ENCODE data around the gene IZUMO1R.
"Not testable (repeated sequence)": the region's sequence is repeated elsewhere in the genome, so short reads cannot be mapped to it uniquely, and the experiment has no call there.

Gene IZUMO1R

DNA sequence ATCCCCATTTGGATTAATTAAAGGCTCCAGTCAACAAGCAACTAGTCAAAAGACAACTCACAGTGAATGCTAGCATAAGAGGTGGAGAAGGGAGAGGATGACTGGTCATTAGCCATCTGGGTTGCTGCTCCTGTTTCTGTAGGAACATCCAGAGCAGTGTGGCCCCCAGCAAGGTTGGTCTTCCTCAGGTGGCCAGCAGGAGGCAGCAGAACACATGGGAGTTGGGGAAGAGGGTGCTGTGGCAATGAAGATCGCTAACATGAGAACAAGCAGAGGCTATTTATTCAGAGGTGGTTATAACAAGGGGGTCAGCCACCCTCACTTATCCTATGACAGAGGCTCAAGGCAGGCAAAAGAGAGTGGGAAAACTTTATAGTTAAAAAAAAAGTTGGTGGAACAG is 21.3 kb downstream of the IZUMO1R start:
- H3K4me3 ChIP-seq (ENCODE audit: extremely low read depth, insufficient read depth, low read length, poor library complexity, severe bottlenecking), result no peak overlapping the region
- H3K4me1 ChIP-seq (ENCODE audit: control insufficient read depth, insufficient read depth, low read length, poor library complexity, severe bottlenecking), result no peaks in the 10 kb centered on the region
- no CpG with 5 or more reads among the region's 1 CpG for WGBS, 2 experiments (ENCODE audit: insufficient coverage in 2 of 2)
- no peaks in the 10 kb centered on the region for H3K36me3 ChIP-seq (ENCODE audit: control insufficient read depth, insufficient read depth, low read length)
- no peak overlapping the region for H3K27ac ChIP-seq (ENCODE audit: low read depth, low read length, severe bottlenecking)
- no peaks in the 10 kb centered on the region for H3K9me3 ChIP-seq (ENCODE audit: control insufficient read depth, low read length)

DNA sequence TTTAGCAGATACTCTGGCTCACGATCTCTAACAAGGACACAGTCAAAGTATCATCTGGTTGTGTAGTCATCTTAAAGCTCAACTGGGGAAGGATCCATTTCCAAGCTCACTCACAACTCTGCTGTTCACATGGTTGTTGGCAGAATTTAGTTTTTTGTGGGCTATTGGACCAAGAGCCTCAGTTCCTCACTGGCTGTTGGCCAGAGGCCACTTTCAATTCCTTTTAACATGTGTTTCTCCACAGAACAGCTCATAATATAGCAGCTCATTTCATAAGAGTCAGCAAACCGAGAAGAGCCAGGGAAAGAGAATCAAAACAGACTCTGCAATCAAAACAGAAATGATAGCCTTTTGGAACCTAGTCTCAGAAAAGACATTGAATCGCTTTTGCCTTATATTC is 22.6 kb downstream of the IZUMO1R start:
- no peaks in the 10 kb centered on the region for H3K4me1 ChIP-seq (ENCODE audit: control insufficient read depth, insufficient read depth, low read length, poor library complexity, severe bottlenecking)
- WGBS, 2 experiments (ENCODE audit: insufficient coverage in 2 of 2), result 20% methylated on average over 2 of the region's 3 CpGs; no CpG with 5 or more reads in 1 of the 2 experiments
- H3K4me3 ChIP-seq (ENCODE audit: extremely low read depth, insufficient read depth, low read length, poor library complexity, severe bottlenecking), result no peak overlapping the region
- no peaks in the 10 kb centered on the region for H3K9me3 ChIP-seq (ENCODE audit: control insufficient read depth, low read length)
- H3K27ac ChIP-seq (ENCODE audit: low read depth, low read length, severe bottlenecking), result no peak overlapping the region
- no peaks in the 10 kb centered on the region for H3K36me3 ChIP-seq (ENCODE audit: control insufficient read depth, insufficient read depth, low read length)

- Histone ChIP-seq H3K9me3 (ENCODE audit: control insufficient read depth, low read length) (no peaks in the 10 kb centered on the region), H3K4me3 (ENCODE audit: extremely low read depth, insufficient read depth, low read length, poor library complexity, severe bottlenecking) (no peak overlapping the region), H3K4me1 (ENCODE audit: control insufficient read depth, insufficient read depth, low read length, poor library complexity, severe bottlenecking) (no peaks in the 10 kb centered on the region), H3K27ac (ENCODE audit: low read depth, low read length, severe bottlenecking) (no peak overlapping the region), H3K36me3 (ENCODE audit: control insufficient read depth, insufficient read depth, low read length) (no peaks in the 10 kb centered on the region)
- WGBS, 2 experiments (ENCODE audit: insufficient coverage in 2 of 2), result 63 to 89% methylated on average over 4 of the region's 6 CpGs
These were observed 24.3 kb downstream of the IZUMO1R start for GRCh38 chr11:94328587-94329080.

- no peaks in the 10 kb centered on the region for H3K36me3 ChIP-seq (ENCODE audit: control insufficient read depth, insufficient read depth, low read length)
- no peaks in the 10 kb centered on the region for H3K9me3 ChIP-seq (ENCODE audit: control insufficient read depth, low read length)
- no peaks in the 10 kb centered on the region for H3K4me1 ChIP-seq (ENCODE audit: control insufficient read depth, insufficient read depth, low read length, poor library complexity, severe bottlenecking)
- WGBS, 2 experiments (ENCODE audit: insufficient coverage in 2 of 2), result 96 to 98% methylated on average over 3 of the region's 3 CpGs
- no peak overlapping the region for H3K4me3 ChIP-seq (ENCODE audit: extremely low read depth, insufficient read depth, low read length, poor library complexity, severe bottlenecking)
- H3K27ac ChIP-seq (ENCODE audit: low read depth, low read length, severe bottlenecking), result no peak overlapping the region
These were observed 25.1 kb downstream of the IZUMO1R start for GRCh38 chr11:94329501-94329900.

- Histone ChIP-seq H3K4me1 (ENCODE audit: control insufficient read depth, insufficient read depth, low read length, poor library complexity, severe bottlenecking) (no peaks in the 10 kb centered on the region), H3K9me3 (ENCODE audit: control insufficient read depth, low read length) (no peaks in the 10 kb centered on the region), H3K27ac (ENCODE audit: low read depth, low read length, severe bottlenecking) (no peak overlapping the region), H3K4me3 (ENCODE audit: extremely low read depth, insufficient read depth, low read length, poor library complexity, severe bottlenecking) (no peak overlapping the region), H3K36me3 (ENCODE audit: control insufficient read depth, insufficient read depth, low read length) (no peaks in the 10 kb centered on the region)
- no CpG with 5 or more reads among the region's 2 CpGs for WGBS, 2 experiments (ENCODE audit: insufficient coverage in 2 of 2)
These were observed 26.4 kb downstream of the IZUMO1R start for GRCh38 chr11:94330789-94331188.

- no peak overlapping the region for H3K27ac ChIP-seq (ENCODE audit: low read depth, low read length, severe bottlenecking)
- no peaks in the 10 kb centered on the region for H3K4me1 ChIP-seq (ENCODE audit: control insufficient read depth, insufficient read depth, low read length, poor library complexity, severe bottlenecking)
- no peaks in the 10 kb centered on the region for H3K9me3 ChIP-seq (ENCODE audit: control insufficient read depth, low read length)
- no peak overlapping the region for H3K4me3 ChIP-seq (ENCODE audit: extremely low read depth, insufficient read depth, low read length, poor library complexity, severe bottlenecking)
- no peaks in the 10 kb centered on the region for H3K36me3 ChIP-seq (ENCODE audit: control insufficient read depth, insufficient read depth, low read length)
These were observed 28.4 kb downstream of the IZUMO1R start for GRCh38 chr11:94332814-94333213.

GRCh38 chr11:94336033-94336432 is 31.7 kb downstream of the IZUMO1R start:
- 93 to 100% methylated on average over 2 to 3 of the region's 6 CpGs for WGBS, 2 experiments (ENCODE audit: insufficient coverage in 2 of 2)

DNA sequence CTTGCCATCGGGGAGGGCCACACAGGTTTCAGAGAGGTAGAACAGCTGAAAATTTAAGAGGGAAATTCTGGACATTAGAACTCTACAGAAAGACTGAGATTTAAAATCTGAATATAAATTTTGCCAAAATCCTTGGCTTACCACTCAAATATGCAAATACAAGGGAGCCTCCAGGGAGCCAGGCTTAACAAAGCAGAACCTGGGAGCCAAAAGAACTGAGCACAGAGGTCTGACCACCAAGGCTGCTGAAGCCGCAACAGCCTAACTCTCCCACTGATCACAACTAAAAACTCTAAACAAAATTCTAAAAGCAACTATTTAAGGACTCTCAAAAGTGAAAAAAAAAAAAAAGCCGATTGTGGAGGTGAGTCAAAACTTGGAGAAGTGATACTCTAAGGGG is 34.3 kb downstream of the IZUMO1R start:
- H3K36me3 ChIP-seq (ENCODE audit: control insufficient read depth, insufficient read depth, low read length), result no peaks in the 10 kb centered on the region
- H3K4me1 ChIP-seq (ENCODE audit: control insufficient read depth, insufficient read depth, low read length, poor library complexity, severe bottlenecking), result no peaks in the 10 kb centered on the region
- WGBS, 2 experiments (ENCODE audit: insufficient coverage in 2 of 2), result no CpG with 5 or more reads among the region's 3 CpGs
- H3K27ac ChIP-seq (ENCODE audit: low read depth, low read length, severe bottlenecking), result no peak overlapping the region
- H3K4me3 ChIP-seq (ENCODE audit: extremely low read depth, insufficient read depth, low read length, poor library complexity, severe bottlenecking), result no peak overlapping the region
- H3K9me3 ChIP-seq (ENCODE audit: control insufficient read depth, low read length), result no peaks in the 10 kb centered on the region

More at GRCh38 chr11:94336033-94336432, 31.7 kb downstream of the IZUMO1R start:
- Histone ChIP-seq H3K9me3 (ENCODE audit: control insufficient read depth, low read length) (no peaks in the 10 kb centered on the region), H3K4me1 (ENCODE audit: control insufficient read depth, insufficient read depth, low read length, poor library complexity, severe bottlenecking) (no peaks in the 10 kb centered on the region), H3K27ac (ENCODE audit: low read depth, low read length, severe bottlenecking) (no peak overlapping the region), H3K4me3 (ENCODE audit: extremely low read depth, insufficient read depth, low read length, poor library complexity, severe bottlenecking) (no peak overlapping the region), H3K36me3 (ENCODE audit: control insufficient read depth, insufficient read depth, low read length) (no peaks in the 10 kb centered on the region)

GRCh38 chr11:94342250-94342649 is 37.9 kb downstream of the IZUMO1R start:
- H3K36me3 ChIP-seq (ENCODE audit: control insufficient read depth, insufficient read depth, low read length), result no peaks in the 10 kb centered on the region
- no peak overlapping the region for H3K27ac ChIP-seq (ENCODE audit: low read depth, low read length, severe bottlenecking)
- no peak overlapping the region for H3K4me3 ChIP-seq (ENCODE audit: extremely low read depth, insufficient read depth, low read length, poor library complexity, severe bottlenecking)
- peaks cover 5% of the 10 kb centered on the region for H3K4me1 ChIP-seq (ENCODE audit: control insufficient read depth, insufficient read depth, low read length, poor library complexity, severe bottlenecking)
- 88 to 100% methylated on average over 1 to 3 of the region's 3 CpGs for WGBS, 2 experiments (ENCODE audit: insufficient coverage in 2 of 2)
- H3K9me3 ChIP-seq (ENCODE audit: control insufficient read depth, low read length), result peaks cover 3% of the 10 kb centered on the region

DNA sequence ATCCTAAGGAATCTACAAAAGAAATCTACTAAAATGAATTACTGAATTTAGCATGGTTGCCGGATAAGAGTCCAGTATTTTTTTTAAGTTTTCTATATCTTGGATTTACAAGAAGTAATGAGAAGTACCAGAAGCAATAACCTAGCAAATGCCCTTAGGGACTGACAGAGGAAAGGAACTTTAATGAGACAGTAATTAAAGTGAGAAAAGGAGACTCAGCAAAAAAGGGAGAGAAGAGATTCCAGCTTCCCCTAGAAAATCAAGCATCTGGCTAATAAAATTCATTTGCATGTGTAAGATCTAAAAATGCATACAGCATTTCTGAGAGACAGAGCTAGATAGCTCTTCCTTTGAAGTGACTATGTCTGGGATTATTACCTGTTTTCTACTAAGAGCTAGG is 39.1 kb downstream of the IZUMO1R start:
- H3K9me3 ChIP-seq (ENCODE audit: control insufficient read depth, low read length), result peaks cover 3% of the 10 kb centered on the region
- no peak overlapping the region for H3K4me3 ChIP-seq (ENCODE audit: extremely low read depth, insufficient read depth, low read length, poor library complexity, severe bottlenecking)
- peaks cover 5% of the 10 kb centered on the region for H3K4me1 ChIP-seq (ENCODE audit: control insufficient read depth, insufficient read depth, low read length, poor library complexity, severe bottlenecking)
- H3K36me3 ChIP-seq (ENCODE audit: control insufficient read depth, insufficient read depth, low read length), result no peaks in the 10 kb centered on the region
- no CpG with 5 or more reads among the region's 1 CpG for WGBS, 2 experiments (ENCODE audit: insufficient coverage in 2 of 2)
- H3K27ac ChIP-seq (ENCODE audit: low read depth, low read length, severe bottlenecking), result no peak overlapping the region

DNA sequence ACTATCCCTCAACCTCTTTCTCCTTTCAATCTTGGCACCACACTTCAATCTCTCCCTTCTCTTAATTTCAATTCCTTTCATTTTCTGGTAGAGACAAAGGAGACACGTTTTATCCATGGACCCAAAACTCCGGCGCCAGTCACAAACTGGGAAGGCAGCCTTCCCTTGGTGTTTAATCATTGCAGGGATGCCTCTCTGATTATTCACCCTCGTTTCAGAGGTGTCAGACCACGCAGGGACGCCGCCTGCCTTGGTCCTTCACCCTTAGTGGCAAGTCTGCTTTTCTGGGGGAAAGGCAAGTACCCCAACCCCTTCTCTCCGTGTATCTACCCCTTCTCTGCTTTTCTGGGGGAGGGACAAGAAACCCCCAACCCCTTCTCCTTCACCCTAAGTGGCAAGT is 41.9 kb downstream of the IZUMO1R start:
- not testable (repeated sequence) for H3K4me3 ChIP-seq (ENCODE audit: extremely low read depth, insufficient read depth, low read length, poor library complexity, severe bottlenecking)
- 85 to 95% methylated on average over 4 of the region's 8 CpGs for WGBS, 2 experiments (ENCODE audit: insufficient coverage in 2 of 2)

More for the DNA sequence above, 41.9 kb downstream of the IZUMO1R start:
- not testable (repeated sequence) for H3K9me3 ChIP-seq (ENCODE audit: control insufficient read depth, low read length); H3K36me3 ChIP-seq (ENCODE audit: control insufficient read depth, insufficient read depth, low read length); H3K27ac ChIP-seq (ENCODE audit: low read depth, low read length, severe bottlenecking); H3K4me1 ChIP-seq (ENCODE audit: control insufficient read depth, insufficient read depth, low read length, poor library complexity, severe bottlenecking)

Data from mesodermal cell (in vitro differentiated cells).